GM18858 (cell line): ENCODE data around the gene FAM83E.
A peak's percentile ranks its signal among the peaks of the same experiment; 100 is the strongest.

Source experiments
- ATAC-seq: cut with Tn5 transposase; IDR thresholded peaks from one replicate; pipeline ENCODE4 v1.9.1; 2021; ENCODE audit not compliant: unreplicated experiment

Gene FAM83E

GRCh38 chr19:48629297-48629598, 14.4 kb upstream of the FAM83E start:
- ATAC-seq = no peak

- ATAC-seq = no peak
Measured at GRCh38 chr19:48628486-48629296, 13.8 kb upstream of the FAM83E start.

GRCh38 chr19:48627865-48628314, 13.0 kb upstream of the FAM83E start:
- ATAC-seq = no peak

- ATAC-seq = no peak
Measured at GRCh38 chr19:48627201-48627864, 12.5 kb upstream of the FAM83E start.

- ATAC-seq = no peak
Measured at GRCh38 chr19:48625891-48626327, 11.0 kb upstream of the FAM83E start.

- no peak for ATAC-seq
Measured at GRCh38 chr19:48624791-48625723, 10.2 kb upstream of the FAM83E start.

GRCh38 chr19:48624067-48624594, 9.3 kb upstream of the FAM83E start:
- ATAC-seq = peak; percentile 42

- ATAC-seq = no peak
Measured at GRCh38 chr19:48623556-48624066, 8.7 kb upstream of the FAM83E start.

- ATAC-seq = no peak
Measured at GRCh38 chr19:48619692-48620585, 5.1 kb upstream of the FAM83E start.

GRCh38 chr19:48618916-48619691, 4.2 kb upstream of the FAM83E start, which contains the start of the genes RPL18 and SPHK2:
Gene RPL18, minus strand, starts transcription at chr19:48619178. Its CDS starts 35 bp downstream, at chr19:48619143.
Gene SPHK2, plus strand, starts transcription at chr19:48619506. Its CDS starts 1,009 bp downstream, at chr19:48620515.
- ATAC-seq = peak; percentile 76

GRCh38 chr19:48618278-48618915, 3.5 kb upstream of the FAM83E start:
- no peak for ATAC-seq

GRCh38 chr19:48617146-48617937, 2.5 kb upstream of the FAM83E start:
- ATAC-seq = no peak

- no peak for ATAC-seq
Measured at GRCh38 chr19:48616491-48617056, 1.7 kb upstream of the FAM83E start.

GRCh38 chr19:48616041-48616436, 1.2 kb upstream of the FAM83E start:
- no peak for ATAC-seq

- ATAC-seq = no peak
Measured at GRCh38 chr19:48615231-48616040, 560 bp upstream of the FAM83E start.

- no peak for ATAC-seq
Measured at GRCh38 chr19:48613852-48614435, 932 bp downstream of the FAM83E start.
